Neural cell (in vitro differentiated cells): ENCODE data around the gene NECTIN4. TPM values are rescaled to one million over a fixed set of nuclear protein-coding genes. Genes with fewer than 3 reads are reported as not detected.

ENCODE experiments used
- H2AFZ ChIP-seq: fragments of 200-600, 300-800 bp; sonication (generic), shearing (Covaris generic); 2 replicates; pipeline ENCODE4 v1.6.0; 2014; ENCODE audit warnings: low read depth, mild to moderate bottlenecking, antibody characterized with exemption, low read length, moderate library complexity
- H3F3A ChIP-seq: fragments of 200-600 bp; shearing (Covaris generic); 2 replicates; pipeline ENCODE4 v1.6.1; 2016; ENCODE audit warnings: mild to moderate bottlenecking, moderate library complexity, mixed read lengths, antibody characterized with exemption, low read length; ENCODE audit not compliant: insufficient read depth, poor library complexity, severe bottlenecking
- H3K27ac ChIP-seq: fragments of 200-600, 300-800 bp; sonication (generic), shearing (Covaris generic); 2 replicates; pipeline ENCODE4 v1.5.1; 2014; ENCODE audit warnings: mild to moderate bottlenecking, low read length, moderate library complexity
- H3K27me3 ChIP-seq: fragments of 300-800, 200-600 bp; sonication (generic), shearing (Covaris generic); 2 replicates; pipeline ENCODE4 v1.6.0; 2014; ENCODE audit warnings: mild to moderate bottlenecking, low read depth, low read length, moderate library complexity; ENCODE audit not compliant: insufficient read depth
- H3K36me3 ChIP-seq: fragments of 300-800, 200-600 bp; sonication (generic), shearing (Covaris generic); 2 replicates; pipeline ENCODE4 v1.5.1; 2014; ENCODE audit warnings: mild to moderate bottlenecking, antibody characterized with exemption, low read length, moderate library complexity; ENCODE audit not compliant: insufficient read depth
- H3K4me2 ChIP-seq: fragments of 300-800, 200-600 bp; sonication (generic), shearing (Covaris generic); 2 replicates; pipeline ENCODE4 v1.6.0; 2014; ENCODE audit warnings: mild to moderate bottlenecking, low read length
- H3K4me3 ChIP-seq: fragments of 300-800, 200-600 bp; sonication (generic), shearing (Covaris generic); 2 replicates; pipeline ENCODE4 v1.5.1; 2014; ENCODE audit warnings: mild to moderate bottlenecking, low read length, moderate library complexity
- H3K79me2 ChIP-seq: fragments of 200-600 bp; shearing (Covaris generic); replicated peaks from 2 replicates; pipeline ENCODE4 v1.6.0; 2014; ENCODE audit warnings: mild to moderate bottlenecking, low read length, moderate library complexity; ENCODE audit not compliant: insufficient read depth
- H3K9ac ChIP-seq: fragments of 300-800, 200-600 bp; sonication (generic), shearing (Covaris generic); 2 replicates; pipeline ENCODE4 v1.6.1; 2016; ENCODE audit warnings: mild to moderate bottlenecking, low read length, mixed read lengths
- H3K9me2 ChIP-seq: fragments of 200-600 bp; shearing (Covaris generic); 2 replicates; pipeline ENCODE4 v1.6.1; 2016; ENCODE audit warnings: mild to moderate bottlenecking, low read length, mixed read lengths; ENCODE audit not compliant: insufficient read depth
- H3K9me3 ChIP-seq: fragments of 200-600, 300-800 bp; sonication (generic), shearing (Covaris generic); 2 replicates; pipeline ENCODE4 v1.6.1; 2016; ENCODE audit warnings: mild to moderate bottlenecking, mixed run types, low read length, moderate library complexity, mixed read lengths
- H4K20me1 ChIP-seq: fragments of 200-600 bp; shearing (Covaris generic); 2 replicates; pipeline ENCODE4 v1.6.1; 2016; ENCODE audit warnings: mild to moderate bottlenecking, mixed run types; ENCODE audit not compliant: insufficient read depth
- CTCF ChIP-seq: fragments of 450-650 bp; IDR thresholded peaks from 2 replicates; pipeline ENCODE4 v1.5.1; 2014; ENCODE audit warnings: antibody characterized with exemption, mild to moderate bottlenecking, moderate library complexity; ENCODE audit not compliant: poor library complexity, severe bottlenecking
- EP300 ChIP-seq: fragments of 450-650 bp; conservative IDR thresholded peaks from 2 replicates; pipeline ENCODE4 v1.6.1; 2014; ENCODE audit warnings: antibody characterized with exemption, mild to moderate bottlenecking, moderate library complexity; ENCODE audit not compliant: poor library complexity, severe bottlenecking
- EZH2 ChIP-seq: fragments of 200-600, 300-800 bp; shearing (Covaris generic), sonication (generic); IDR thresholded peaks from 2 replicates; pipeline ENCODE4 v1.6.1; 2014; ENCODE audit warnings: antibody characterized with exemption, low read length, borderline replicate concordance, mild to moderate bottlenecking; ENCODE audit not compliant: insufficient read depth, poor library complexity, severe bottlenecking
- MXI1 ChIP-seq: fragments of 450-650 bp; conservative IDR thresholded peaks from 2 replicates; pipeline ENCODE4 v1.6.1; 2014; ENCODE audit warnings: antibody characterized with exemption, mild to moderate bottlenecking; ENCODE audit not compliant: poor library complexity, severe bottlenecking
- POLR2AphosphoS5 ChIP-seq: IDR thresholded peaks from 2 replicates; pipeline ENCODE4 v1.6.1; 2012
- RAD21 ChIP-seq: fragments of 450-650 bp; conservative IDR thresholded peaks from 2 replicates; pipeline ENCODE4 v1.6.1; 2014; ENCODE audit warnings: antibody characterized with exemption, mild to moderate bottlenecking, moderate library complexity
- REST ChIP-seq: IDR thresholded peaks from 2 replicates; pipeline ENCODE4 v1.6.1; 2012; ENCODE audit warnings: borderline replicate concordance
- SMC3 ChIP-seq: fragments of 450-650 bp; conservative IDR thresholded peaks from 2 replicates; pipeline ENCODE4 v1.6.1; 2014; ENCODE audit warnings: antibody characterized with exemption, mild to moderate bottlenecking, moderate library complexity; ENCODE audit not compliant: poor library complexity
- TAF1 ChIP-seq: IDR thresholded peaks from 2 replicates; pipeline ENCODE4 v1.6.1; 2012; ENCODE audit warnings: low read depth
- polyA plus RNA-seq: library from polyadenylated mRNA; depleted of rRNA; stranded (reverse); fragments of >200 nt; gene quantifications from 2 replicates; pipeline ENCODE4 v1.2.3, GENCODE V29; 2014

Gene NECTIN4
- polyA plus RNA-seq, 1 donor from 2014 or later = not detected

GRCh38 chr1:161073474-161074121 is 15.8 kb downstream of the NECTIN4 start:
- Histone ChIP-seq H3F3A (no peaks in the 10 kb centered on the region), H3K4me2 (no peak overlapping the region), H3K9ac (no peak overlapping the region), H3K27ac (no peak overlapping the region), H3K4me3 (no peak overlapping the region), H2AFZ (no peak overlapping the region), H4K20me1 (no peaks in the 10 kb centered on the region), H3K36me3 (no peaks in the 10 kb centered on the region), H3K27me3 (no peaks in the 10 kb centered on the region), H3K79me2 (no peaks in the 10 kb centered on the region), H3K9me3 (no peaks in the 10 kb centered on the region), H3K9me2 (no peaks in the 10 kb centered on the region)
- TF ChIP-seq TAF1 (no peak), EZH2 (no peak), EP300 (no peak), CTCF (no peak), POLR2AphosphoS5 (no peak), SMC3 (no peak), REST (no peak)

GRCh38 chr1:161072751-161073449 is 16.5 kb downstream of the NECTIN4 start:
- H2AFZ ChIP-seq = no peak overlapping the region
- no peaks in the 10 kb centered on the region for H3K9me3 ChIP-seq
- no peaks in the 10 kb centered on the region for H3F3A ChIP-seq
- no peaks in the 10 kb centered on the region for H3K27me3 ChIP-seq
- no peaks in the 10 kb centered on the region for H3K36me3 ChIP-seq
- H4K20me1 ChIP-seq = no peaks in the 10 kb centered on the region
- H3K9ac ChIP-seq = no peak overlapping the region
- no peak overlapping the region for H3K4me2 ChIP-seq
- TF ChIP-seq POLR2AphosphoS5 (no peak), EZH2 (no peak), REST (no peak), MXI1 (no peak), TAF1 (no peak), RAD21 (no peak), CTCF (no peak), EP300 (no peak), SMC3 (no peak)
- H3K79me2 ChIP-seq = no peaks in the 10 kb centered on the region
- no peak overlapping the region for H3K27ac ChIP-seq
- H3K9me2 ChIP-seq = no peaks in the 10 kb centered on the region
- no peak overlapping the region for H3K4me3 ChIP-seq
